DMS 273 (cell line): ENCODE data around the gene AKT3.
A peak's percentile ranks its signal among the peaks of the same experiment; 100 is the strongest.

Experiments
- DNase-seq: peaks from one replicate; lab custom pipeline; 2025; ENCODE audit not compliant: unreplicated experiment; lab: John Stamatoyannopoulos, UW

AKT3 gene

GRCh38 chr1:243562473-243562872 lies 287.6 kb downstream of the AKT3 start:
- no peak for DNase-seq

- DNase-seq = no peak
These were observed 288.3 kb downstream of the AKT3 start for GRCh38 chr1:243561588-243562319.

GRCh38 chr1:243559575-243560162 lies 290.4 kb downstream of the AKT3 start:
- DNase-seq = peak; percentile 49

GRCh38 chr1:243558576-243558975 lies 291.5 kb downstream of the AKT3 start:
- peak; percentile 82 for DNase-seq

- peak; percentile 31 for DNase-seq
These were observed 292.2 kb downstream of the AKT3 start for GRCh38 chr1:243557866-243558265.

- DNase-seq = peak; percentile 43
These were observed 295.4 kb downstream of the AKT3 start for GRCh38 chr1:243554686-243555085.

GRCh38 chr1:243553090-243553489 lies 297.0 kb downstream of the AKT3 start:
- DNase-seq = peak; percentile 14

- no peak for DNase-seq
These were observed 299.8 kb downstream of the AKT3 start for GRCh38 chr1:243550276-243550675.

GRCh38 chr1:243549791-243550190 lies 300.3 kb downstream of the AKT3 start:
- no peak for DNase-seq

GRCh38 chr1:243549108-243549507 lies 300.9 kb downstream of the AKT3 start:
- no peak for DNase-seq

GRCh38 chr1:243548516-243548915 lies 301.5 kb downstream of the AKT3 start:
- no peak for DNase-seq

- no peak for DNase-seq
These were observed 302.2 kb downstream of the AKT3 start for GRCh38 chr1:243547891-243548290.

- no peak for DNase-seq
These were observed 303.6 kb downstream of the AKT3 start for GRCh38 chr1:243546457-243546856.

- no peak for DNase-seq
These were observed 306.5 kb downstream of the AKT3 start for GRCh38 chr1:243543501-243543900.

GRCh38 chr1:243542739-243543415 lies 307.2 kb downstream of the AKT3 start:
- no peak for DNase-seq

- no peak for DNase-seq
These were observed 310.4 kb downstream of the AKT3 start for GRCh38 chr1:243539636-243540035.

- DNase-seq = no peak
These were observed 315.0 kb downstream of the AKT3 start for GRCh38 chr1:243535014-243535413.

GRCh38 chr1:243529512-243529911 lies 320.5 kb downstream of the AKT3 start:
- no peak for DNase-seq

- peak; percentile 65 for DNase-seq
These were observed 321.5 kb downstream of the AKT3 start for GRCh38 chr1:243528459-243529121.

- DNase-seq = no peak
These were observed 323.9 kb downstream of the AKT3 start for GRCh38 chr1:243526180-243526579.

GRCh38 chr1:243525085-243525487 lies 325.0 kb downstream of the AKT3 start:
- peak; percentile 19 for DNase-seq

GRCh38 chr1:243523766-243524165 lies 326.3 kb downstream of the AKT3 start:
- DNase-seq = no peak
